ENCODE data around the gene WNT5B. TPM values are rescaled to one million over a fixed set of nuclear protein-coding genes. Genes with fewer than 3 reads are reported as not detected.

Gene WNT5B
- total and polyA plus RNA-seq, 2 of the 8 experiments (the other 6 are each of a cell fraction or from before 2014, with no cell fraction given), result 0.91 to 1.2 TPM

DNA sequence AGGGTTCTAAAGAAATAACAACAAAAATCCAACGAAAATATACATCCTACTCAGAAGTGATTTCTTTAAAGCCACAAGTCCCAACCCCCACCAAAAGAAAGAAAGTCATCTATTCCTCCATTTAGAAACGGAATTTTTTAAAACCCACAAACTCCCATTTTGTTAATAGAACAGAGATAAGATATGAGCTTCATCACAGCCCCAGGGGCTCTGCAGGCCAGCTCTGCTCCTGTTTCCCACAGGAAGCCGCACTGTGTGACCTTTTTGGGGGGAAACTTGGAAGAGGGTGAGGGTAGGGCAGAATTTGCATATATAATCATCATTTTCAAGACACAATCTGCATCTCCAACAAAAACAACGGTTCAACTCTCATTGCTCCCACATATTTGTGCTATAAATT lies 37.5 kb upstream of the WNT5B start:
- H2BK20ac ChIP-seq (ENCODE audit: low read length), result no peak overlapping the region
- H4K5ac ChIP-seq (ENCODE audit: insufficient read length, low read depth, low read length), result no peak overlapping the region
- H3K9me3 ChIP-seq (ENCODE audit: insufficient read depth in 2 of 2, low read depth in 1 of 2, low read length in 1 of 2), result no peaks in the 10 kb centered on the region
- H3K23ac ChIP-seq (ENCODE audit: insufficient read length), result no peak overlapping the region
- H4K91ac ChIP-seq (replicated peaks; ENCODE audit: insufficient read length, low read length), result no peak overlapping the region
- no peak overlapping the region for H2BK12ac ChIP-seq (ENCODE audit: low read depth, low read length)
- no peak for DNase-seq (ENCODE audit: low read depth in 1 of 2, low spot score in 2 of 2)
- no peaks in the 10 kb centered on the region for H3K36me3 ChIP-seq (ENCODE audit: control insufficient read depth in 2 of 4, insufficient read depth in 4 of 4, low read length in 3 of 4)
- H4K20me1 ChIP-seq (replicated peaks in 1 of 2; ENCODE audit: control insufficient read depth in 1 of 2, insufficient read depth in 2 of 2, low read length in 2 of 2), result peaks cover 23 to 27% of the 10 kb centered on the region in 2 experiments
- 4% methylated on average over 4 of the region's 4 CpGs; no CpG with 5 or more reads in 1 of the 2 experiments for WGBS, 2 experiments (ENCODE audit: extremely low coverage in 1 of 2, insufficient coverage in 1 of 2, insufficient read length in 1 of 2, insufficient replicate concordance in 2 of 2, low coverage in 1 of 2, low lambda C conversion rate in 2 of 2, missing lambda C conversion rate in 1 of 2)
- H3K23me2 ChIP-seq (ENCODE audit: low read depth, low read length), result peaks cover 18% of the 10 kb centered on the region; the same call in 1 of the 2 replicates
- no peak for FAIRE-seq
- no peak overlapping the region for H3K27ac ChIP-seq (ENCODE audit: low read depth, low read length)
- no peak overlapping the region for H3K18ac ChIP-seq (ENCODE audit: extremely low read depth, low read length)
- H3K79me1 ChIP-seq (ENCODE audit: low read depth, low read length), result no peaks in the 10 kb centered on the region
- CTCF ChIA-PET (ENCODE audit: partially characterized antibody), result interaction anchor here (2.7 kb wide), 2 partner anchors 12 to 474 kb away, joined by 10 read pairs; no protein-coding TSS in a partner anchor
- H3K4me1 ChIP-seq (replicated peaks in 1 of 4; ENCODE audit: control insufficient read depth in 3 of 4, insufficient read depth in 4 of 4, low read length in 3 of 4), result peaks cover 16 to 45% (median 24%) of the 10 kb centered on the region in 4 experiments
- H2AFZ ChIP-seq (ENCODE audit: low read length), result no peak overlapping the region
- no peak for TF ChIP-seq CTBP2 (IDR thresholded peaks at IDR 0.05; ENCODE audit: borderline replicate concordance, insufficient read depth, insufficient read length, low read length)
- TF ChIP-seq SP2 (IDR thresholded peaks at IDR 0.05; ENCODE audit: low read length), result no peak
- TF ChIP-seq SP4 (IDR thresholded peaks at IDR 0.05; ENCODE audit: low read length), result no peak
- no peak for TF ChIP-seq CREB1 (IDR thresholded peaks at IDR 0.05)
- no peak for TF ChIP-seq SIX5 (IDR thresholded peaks at IDR 0.05; ENCODE audit: low read depth, low read length)
- TF ChIP-seq, protein P1, sequence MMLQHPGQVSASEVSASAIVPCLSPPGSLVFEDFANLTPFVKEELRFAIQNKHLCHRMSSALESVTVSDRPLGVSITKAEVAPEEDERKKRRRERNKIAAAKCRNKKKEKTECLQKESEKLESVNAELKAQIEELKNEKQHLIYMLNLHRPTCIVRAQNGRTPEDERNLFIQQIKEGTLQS (IDR thresholded peaks at IDR 0.05; ENCODE audit: insufficient read depth, low read depth, low read length), result no peak
- TF ChIP-seq CBX8 (IDR thresholded peaks at IDR 0.05; ENCODE audit: borderline replicate concordance, low read depth, low read length), result no peak
- H2BK5ac ChIP-seq (ENCODE audit: low read depth, low read length), result no peak overlapping the region
- H3K14ac ChIP-seq (ENCODE audit: insufficient read length), result no peak overlapping the region
- peak overlapping the region; percentile 52 to 78 for H3K4me2 ChIP-seq (ENCODE audit: insufficient read depth in 1 of 2, low read depth in 2 of 2, low read length in 2 of 2)
- peaks cover 0 to 5% of the 10 kb centered on the region in 2 experiments; a peak in 1 of 4 replicates for H3K79me2 ChIP-seq (ENCODE audit: control insufficient read depth in 1 of 2, insufficient read depth in 2 of 2, low read length in 2 of 2)
- H3K4ac ChIP-seq (replicated peaks; ENCODE audit: insufficient read length, low read depth, low read length), result no peak overlapping the region
- H3K9ac ChIP-seq (replicated peaks in 1 of 4; ENCODE audit: extremely low read depth in 1 of 4, low read depth in 3 of 4, low read length in 3 of 4), result no peak overlapping the region
- H3K27me3 ChIP-seq (replicated peaks in 1 of 4; ENCODE audit: control insufficient read depth in 3 of 4, extremely low read depth in 1 of 4, insufficient read depth in 3 of 4, low read length in 3 of 4), result peaks cover 20 to 77% (median 62%) of the 10 kb centered on the region in 4 experiments
- no peak overlapping the region for H3K56ac ChIP-seq (replicated peaks; ENCODE audit: insufficient read length, low read depth, low read length)
- H2AK5ac ChIP-seq (ENCODE audit: low read depth, low read length), result no peak overlapping the region
- H3K4me3 ChIP-seq (ENCODE audit: extremely low read depth in 1 of 4, insufficient read depth in 2 of 4, low read depth in 3 of 4, low read length in 4 of 4), result peak overlapping the region in 2 of 4 experiments; percentile 16 to 58; a peak in 2 of 8 replicates
- H2BK120ac ChIP-seq (replicated peaks; ENCODE audit: low read depth, low read length), result no peak overlapping the region
- 0 out of 2 replicates have a peak overlapping the region, but pooled peaks have one; percentile 22 for H2BK15ac ChIP-seq (ENCODE audit: low read length)
- H4K8ac ChIP-seq (ENCODE audit: extremely low read depth, insufficient read depth, low read length), result no peak overlapping the region
- POLR2A ChIA-PET (ENCODE audit: partially characterized antibody), result interaction anchor here (1.2 kb wide), 1 partner anchor 11 kb away, joined by 3 read pairs; no protein-coding TSS in a partner anchor

Data from H1 (cell line).